Neural progenitor cell (in vitro differentiated cells): ENCODE data around the gene STX1B. TPM values are rescaled to one million over a fixed set of nuclear protein-coding genes. Genes with fewer than 3 reads are reported as not detected.

ENCODE experiments used
- DNase-seq: peaks from one replicate; pipeline ENCODE4 v3.0.0-alpha.2; 2016; ENCODE audit warnings: low spot score
- H2AFZ ChIP-seq: fragments of 200-600 bp; sonication (generic); replicated peaks from 2 replicates; pipeline ENCODE4 v1.6.1; 2016; ENCODE audit warnings: antibody characterized with exemption
- H3F3A ChIP-seq: fragments of 200-600 bp; sonication (generic); 2 replicates; pipeline ENCODE4 v1.6.1; 2016; ENCODE audit warnings: antibody characterized with exemption, low read depth
- H3K27ac ChIP-seq: fragments of 200-600 bp; sonication (generic); 2 replicates; pipeline ENCODE4 v1.5.1; 2016; ENCODE audit warnings: mild to moderate bottlenecking
- H3K27me3 ChIP-seq: fragments of 200-600 bp; sonication (generic); 2 replicates; pipeline ENCODE4 v1.6.1; 2016; ENCODE audit warnings: mild to moderate bottlenecking, moderate library complexity
- H3K36me3 ChIP-seq: fragments of 200-600 bp; sonication (generic); 2 replicates; pipeline ENCODE4 v1.5.1; 2016
- H3K4me1 ChIP-seq: fragments of 200-600 bp; sonication (generic); 2 replicates; pipeline ENCODE4 v1.6.1; 2016; ENCODE audit warnings: mixed run types
- H3K4me2 ChIP-seq: fragments of 200-600 bp; sonication (generic); 2 replicates; pipeline ENCODE4 v1.6.1; 2016
- H3K4me3 ChIP-seq: fragments of 200-600 bp; sonication (generic); 2 replicates; pipeline ENCODE4 v1.5.1; 2016
- H3K79me2 ChIP-seq: fragments of 200-600 bp; sonication (generic); 2 replicates; pipeline ENCODE4 v1.6.1; 2016; ENCODE audit warnings: low read depth
- H3K9ac ChIP-seq: fragments of 200-600 bp; sonication (generic); 2 replicates; pipeline ENCODE4 v1.6.1; 2016
- H3K9me3 ChIP-seq: fragments of 200-600 bp; sonication (generic); 2 replicates; pipeline ENCODE4 v1.5.1; 2016; ENCODE audit warnings: low read depth
- H4K20me1 ChIP-seq: fragments of 200-600 bp; sonication (generic); 2 replicates; pipeline ENCODE4 v1.6.1; 2016; ENCODE audit warnings: low read depth
- H3K27ac Mint-ChIP-seq: 3 replicates; pipeline ENCODE4 v1.8.0; 2021; ENCODE audit warnings: mixed read lengths
- H3K27me3 Mint-ChIP-seq: 2 replicates; pipeline ENCODE4 v1.8.0; 2022; ENCODE audit warnings: low read depth, mild to moderate bottlenecking, inconsistent platforms, moderate library complexity, mixed read lengths; ENCODE audit not compliant: insufficient read depth
- H3K36me3 Mint-ChIP-seq: 3 replicates; pipeline ENCODE4 v1.8.0; 2021; ENCODE audit warnings: mixed read lengths
- H3K4me1 Mint-ChIP-seq: 3 replicates; pipeline ENCODE4 v1.8.0; 2021; ENCODE audit warnings: mixed read lengths
- H3K4me3 Mint-ChIP-seq: 3 replicates; pipeline ENCODE4 v1.8.0; 2021; ENCODE audit warnings: mild to moderate bottlenecking, moderate library complexity, mixed read lengths
- H3K9me3 Mint-ChIP-seq: 3 replicates; pipeline ENCODE4 v1.8.0; 2020; ENCODE audit warnings: mixed read lengths
- CTCF ChIP-seq: fragments of 200-600 bp; sonication (generic); IDR thresholded peaks from 2 replicates; pipeline ENCODE4 v1.5.1; 2017; ENCODE audit warnings: antibody characterized with exemption, mild to moderate bottlenecking
- EZH2 ChIP-seq: fragments of 200-600 bp; sonication (generic); IDR thresholded peaks from 2 replicates; pipeline ENCODE4 v1.6.1; 2017; ENCODE audit warnings: antibody characterized with exemption, mild to moderate bottlenecking, moderate library complexity
- EZH2phosphoT487 ChIP-seq: fragments of 200-600 bp; sonication (generic); IDR thresholded peaks from 2 replicates; pipeline ENCODE4 v1.6.1; 2017; ENCODE audit warnings: antibody characterized with exemption
- total RNA-seq: library from RNA; depleted of rRNA; stranded (reverse); fragments of >200 nt; gene quantifications from 2 replicates; pipeline ENCODE4 v1.2.3, GENCODE V29; 2015; ENCODE audit warnings: low replicate concordance

STX1B gene
- total RNA-seq, 1 donor from 2014 or later: 7.3 TPM

- Mint-ChIP-seq H3K27ac (no peak overlapping the region), H3K4me1 (no peaks in the 10 kb centered on the region), H3K27me3 (peaks cover 9% of the 10 kb centered on the region), H3K36me3 (no peaks in the 10 kb centered on the region), H3K9me3 (no peaks in the 10 kb centered on the region), H3K4me3 (no peak overlapping the region)
- no peaks in the 10 kb centered on the region for H3K4me1 ChIP-seq
- no peaks in the 10 kb centered on the region for H3K9me3 ChIP-seq
- H3K4me3 ChIP-seq: no peak overlapping the region
- H3K36me3 ChIP-seq: no peaks in the 10 kb centered on the region
- H3K4me2 ChIP-seq: no peak overlapping the region
- no peak overlapping the region for H3K9ac ChIP-seq
- TF ChIP-seq EZH2: no peak
- no peak for TF ChIP-seq EZH2phosphoT487
- TF ChIP-seq CTCF: no peak
- H3K79me2 ChIP-seq: no peaks in the 10 kb centered on the region
- H3K27ac ChIP-seq: no peak overlapping the region
- no peak for DNase-seq
- H2AFZ ChIP-seq: no peak overlapping the region
- H4K20me1 ChIP-seq: no peaks in the 10 kb centered on the region
- H3F3A ChIP-seq: peaks cover 2% of the 10 kb centered on the region
- no peaks in the 10 kb centered on the region for H3K27me3 ChIP-seq
Measured at GRCh38 chr16:30990105-30990504, 20.3 kb downstream of the STX1B start.

- H3K36me3 ChIP-seq: no peaks in the 10 kb centered on the region
- DNase-seq: no peak
- no peaks in the 10 kb centered on the region for H3K4me1 Mint-ChIP-seq
- H3K9ac ChIP-seq: no peak overlapping the region
- no peaks in the 10 kb centered on the region for H3K27me3 ChIP-seq
- TF ChIP-seq EZH2 (no peak), CTCF (no peak), EZH2phosphoT487 (no peak)
- H3K4me3 Mint-ChIP-seq: no peak overlapping the region
- H3K4me2 ChIP-seq: no peak overlapping the region
- no peak overlapping the region for H2AFZ ChIP-seq
- H3K27ac Mint-ChIP-seq: no peak overlapping the region
- no peak overlapping the region for H3K4me3 ChIP-seq
- peaks cover 3% of the 10 kb centered on the region for H3F3A ChIP-seq
- peaks cover 9% of the 10 kb centered on the region for H3K27me3 Mint-ChIP-seq
- no peaks in the 10 kb centered on the region for H3K9me3 ChIP-seq
- peaks cover 3% of the 10 kb centered on the region for H4K20me1 ChIP-seq
- H3K9me3 Mint-ChIP-seq: no peaks in the 10 kb centered on the region
- H3K36me3 Mint-ChIP-seq: no peaks in the 10 kb centered on the region
- no peaks in the 10 kb centered on the region for H3K4me1 ChIP-seq
- no peak overlapping the region for H3K27ac ChIP-seq
- H3K79me2 ChIP-seq: no peaks in the 10 kb centered on the region
Measured at GRCh38 chr16:30989469-30990047, 20.9 kb downstream of the STX1B start.

- no peaks in the 10 kb centered on the region for H3K9me3 ChIP-seq
- no peak for TF ChIP-seq CTCF
- no peak for TF ChIP-seq EZH2phosphoT487
- no peak for TF ChIP-seq EZH2
- peaks cover 4% of the 10 kb centered on the region for H3K36me3 Mint-ChIP-seq
- no peaks in the 10 kb centered on the region for H3K4me1 ChIP-seq
- no peaks in the 10 kb centered on the region for H3K9me3 Mint-ChIP-seq
- peaks cover 10% of the 10 kb centered on the region for H3F3A ChIP-seq
- H3K9ac ChIP-seq: no peak overlapping the region
- H3K4me3 ChIP-seq: no peak overlapping the region
- H3K4me1 Mint-ChIP-seq: no peaks in the 10 kb centered on the region
- H3K27me3 Mint-ChIP-seq: peaks cover 10% of the 10 kb centered on the region
- H3K79me2 ChIP-seq: no peaks in the 10 kb centered on the region
- no peak for DNase-seq
- no peak overlapping the region for H3K27ac Mint-ChIP-seq
- peaks cover 4% of the 10 kb centered on the region for H4K20me1 ChIP-seq
- H3K4me3 Mint-ChIP-seq: no peak overlapping the region
- H2AFZ ChIP-seq: no peak overlapping the region
- H3K36me3 ChIP-seq: no peaks in the 10 kb centered on the region
- H3K27me3 ChIP-seq: no peaks in the 10 kb centered on the region
- no peak overlapping the region for H3K4me2 ChIP-seq
- H3K27ac ChIP-seq: no peak overlapping the region
Measured at GRCh38 chr16:30987581-30988190, 22.8 kb downstream of the STX1B start.
